Measurements from ENCODE around the gene EIF4G1.

EIF4G1 gene

DNA sequence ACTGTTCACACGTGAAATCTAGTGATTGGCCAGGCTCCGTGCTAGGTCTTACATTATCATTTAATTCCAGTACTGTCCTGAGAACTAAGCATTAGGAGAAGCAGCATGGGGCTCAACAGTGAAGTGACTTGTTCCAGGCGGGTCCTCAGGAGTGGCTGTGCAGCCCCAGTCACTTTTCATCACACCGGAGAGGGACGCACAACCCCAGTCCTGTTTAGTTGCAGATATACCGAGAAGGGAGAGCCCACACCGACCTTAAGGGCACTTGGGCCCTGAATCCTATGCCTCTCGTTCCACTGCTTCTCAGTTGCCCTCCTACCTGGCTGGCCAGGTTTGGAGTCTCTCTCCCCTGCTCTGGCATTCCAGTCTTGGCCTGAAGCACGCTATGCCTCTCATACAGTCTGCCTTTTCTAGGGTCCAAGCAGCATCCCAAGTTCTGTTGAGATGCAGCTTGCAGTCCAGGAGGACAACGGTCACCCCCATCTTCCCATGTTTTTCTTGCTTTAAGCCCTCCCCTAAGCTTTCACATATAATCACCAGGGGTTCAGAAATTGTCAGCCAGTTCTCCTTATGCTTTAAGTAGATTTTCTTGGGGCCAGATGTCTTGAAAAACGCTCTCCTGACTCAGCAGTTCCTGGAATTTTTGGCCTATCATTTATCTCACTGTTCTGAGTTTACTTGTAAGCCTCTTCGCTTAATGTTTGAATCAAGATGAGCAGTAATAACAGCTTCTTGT is 33.1 kb downstream of the EIF4G1 start:
- no peak for DNase-seq (ENCODE audit: extremely low spot score)
- ChIA-PET POLR2A (interaction anchor here (0.6 kb wide), 1 partner anchor 182 kb away, joined by 5 read pairs; no protein-coding TSS in a partner anchor), CTCF (interaction anchor here (1.2 kb wide), 2 partner anchors 15 to 24 kb away, joined by 3 read pairs; no protein-coding TSS in a partner anchor)
- TF ChIP-seq CTCF (IDR thresholded peaks at IDR 0.05; ENCODE audit: control extremely low read depth, extremely low read depth, low read depth, missing control alignments) = no peak

- ChIA-PET CTCF (interaction anchor here (1.2 kb wide), 1 partner anchor 14 kb away, joined by 3 read pairs; no protein-coding TSS in a partner anchor), POLR2A (interaction anchor here (0.6 kb wide), 1 partner anchor 182 kb away, joined by 5 read pairs; no protein-coding TSS in a partner anchor)
- no peak for DNase-seq (ENCODE audit: extremely low spot score)
- TF ChIP-seq CTCF (IDR thresholded peaks at IDR 0.05; ENCODE audit: control extremely low read depth, extremely low read depth, low read depth, missing control alignments) = no peak
These were observed 33.6 kb downstream of the EIF4G1 start for GRCh38 chr3:184348057-184348382.

- TF ChIP-seq CTCF (IDR thresholded peaks at IDR 0.05; ENCODE audit: control extremely low read depth, extremely low read depth, low read depth, missing control alignments) = no peak
- POLR2A ChIA-PET = interaction anchor here (1.5 kb wide), 1 partner anchor 11 kb away, joined by 4 read pairs; no protein-coding TSS in a partner anchor
- DNase-seq (ENCODE audit: extremely low spot score) = no peak
- CTCF ChIA-PET = interaction anchor here (1.5 kb wide), 1 partner anchor 22 kb away, joined by 4 read pairs; no protein-coding TSS in a partner anchor
These were observed 35.4 kb downstream of the EIF4G1 start for GRCh38 chr3:184349563-184350470.

GRCh38 chr3:184350618-184351017 is 36.2 kb downstream of the EIF4G1 start:
- ChIA-PET CTCF (interaction anchor here (1.1 to 1.5 kb wide), 3 partner anchors 21 to 211 kb away, joined by 3 to 4 read pairs (median 4); partner anchors contain the start of gene EPHB3), POLR2A (interaction anchor here (1.5 kb wide), 1 partner anchor 12 kb away, joined by 4 read pairs; no protein-coding TSS in a partner anchor)
- no peak for DNase-seq (ENCODE audit: extremely low spot score)

DNA sequence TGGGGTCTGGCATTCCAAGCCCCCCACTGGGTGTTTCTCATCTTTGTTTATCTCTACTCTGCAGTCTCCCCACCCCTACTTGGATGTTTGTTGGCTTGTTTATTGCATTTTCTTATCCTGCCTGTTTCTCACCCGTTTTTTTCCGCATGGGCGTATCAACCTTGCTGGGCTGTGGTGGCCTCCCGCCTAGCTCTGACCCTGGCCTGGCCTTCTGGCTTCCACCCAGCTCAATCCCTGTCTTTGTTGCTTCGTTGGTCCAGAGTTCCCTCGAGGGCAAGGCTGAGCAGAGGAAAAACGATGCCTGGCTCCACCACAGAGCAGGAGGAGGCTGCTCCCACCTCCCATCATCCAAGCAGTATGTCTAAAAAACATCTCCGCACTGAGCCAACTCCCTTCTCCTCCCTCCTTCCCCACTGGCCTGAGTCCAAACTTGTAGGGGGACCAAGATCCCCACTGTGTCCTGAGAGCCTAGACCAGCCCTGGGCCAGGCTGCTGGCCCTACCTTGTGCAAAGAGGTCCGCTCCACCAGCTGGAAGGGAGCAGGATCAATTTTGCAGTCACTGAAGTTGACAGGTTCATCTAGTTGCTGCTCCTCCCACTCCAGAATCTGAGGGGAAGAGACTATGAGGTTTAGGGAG is 37.2 kb downstream of the EIF4G1 start:
- TF ChIP-seq CTCF (IDR thresholded peaks at IDR 0.05; ENCODE audit: control extremely low read depth, extremely low read depth, low read depth, missing control alignments) = no peak
- ChIA-PET CTCF (interaction anchor here (1.1 to 3.1 kb wide), 5 partner anchors 20 to 210 kb away, joined by 3 to 31 read pairs (median 4); partner anchors contain the start of gene EPHB3), POLR2A (interaction anchor here (1.5 kb wide), 1 partner anchor 13 kb away, joined by 4 read pairs; no protein-coding TSS in a partner anchor)
- no peak for DNase-seq (ENCODE audit: extremely low spot score)

More at GRCh38 chr3:184350618-184351017, 36.2 kb downstream of the EIF4G1 start:
- no peak for TF ChIP-seq CTCF (IDR thresholded peaks at IDR 0.05; ENCODE audit: control extremely low read depth, extremely low read depth, low read depth, missing control alignments)
